B cell (primary cell): ENCODE data around the gene NT5DC2. TPM values are rescaled to one million over a fixed set of nuclear protein-coding genes. Genes with fewer than 3 reads are reported as not detected.
A peak's percentile ranks its signal among the peaks of the same experiment; 100 is the strongest.

Source experiments
- ATAC-seq: fragments of 200-7000 bp; cut with Tn5 transposase; one replicate; pipeline ENCODE4 v1.10.0; 2021; ENCODE audit warnings: low read depth, mild to moderate bottlenecking, moderate number of reproducible peaks, moderate library complexity
- CTCF ChIA-PET: fragments of 350-600 bp; sonication (Branson Sonifier 250); formaldehyde crosslinking; loops from one replicate; lab custom pipeline; 2021; ENCODE audit warnings: antibody characterized with exemption, inconsistent platforms; lab: Charles Lee
- POLR2A ChIA-PET: fragments of 350-600 bp; sonication (Branson Sonifier 250); formaldehyde crosslinking; loops from one replicate; lab custom pipeline; 2021; ENCODE audit warnings: antibody characterized with exemption; lab: Charles Lee
- DNase-seq: peaks from one replicate; pipeline ENCODE4 v3.0.0; 2013
- H2AFZ ChIP-seq: 2 replicates; pipeline ENCODE4 v1.6.1; 2012; ENCODE audit warnings: mild to moderate bottlenecking, low read depth, low read length; ENCODE audit not compliant: insufficient read depth, poor library complexity, severe bottlenecking
- H3K27ac ChIP-seq, 2 donors: 1 replicate in 1 of 2; 2 replicates in 1 of 2; pipeline ENCODE4 v1.5.1; 2012 to 2013; ENCODE audit warnings: low read length in 2 of 2, mild to moderate bottlenecking in 2 of 2, moderate library complexity in 1 of 2
- H3K27me3 ChIP-seq, 4 experiments: fragments of 200-600 bp in 1 of 4; sonication (generic) in 1 of 4; replicated peaks in 1 of 4; 1 replicate in 2 of 4; 2 replicates in 2 of 4; pipeline versions ENCODE4 v1.6.1 to v1.7.0; 2013 to 2016; ENCODE audit warnings: low read length in 3 of 4, mild to moderate bottlenecking in 2 of 4, mixed read lengths in 1 of 4, moderate library complexity in 1 of 4; ENCODE audit not compliant: insufficient read depth in 4 of 4, control insufficient read depth in 3 of 4; ENCODE audit errors: control extremely low read depth in 1 of 4
- H3K36me3 ChIP-seq, 2 experiments: replicated peaks in 1 of 2; 1 replicate in 1 of 2; 2 replicates in 1 of 2; pipeline versions ENCODE4 v1.6.1 to v1.7.1; 2013; ENCODE audit warnings: low read length in 1 of 2; ENCODE audit not compliant: insufficient read depth in 2 of 2, control insufficient read depth in 1 of 2; ENCODE audit errors: control extremely low read depth in 1 of 2, extremely low read depth in 1 of 2
- H3K4me1 ChIP-seq, 2 donors: fragments of 200-600 bp in 1 of 2; sonication (generic) in 1 of 2; 1 replicate in 1 of 2; 2 replicates in 1 of 2; pipeline versions ENCODE4 v1.5.1 to v1.6.1; 2013 to 2017; ENCODE audit warnings: low read length in 2 of 2; ENCODE audit not compliant: control insufficient read depth in 2 of 2, insufficient read depth in 2 of 2
- H3K4me2 ChIP-seq: replicated peaks from 2 replicates; pipeline ENCODE3; 2012; ENCODE audit warnings: mild to moderate bottlenecking, low read depth, low read length; ENCODE audit not compliant: poor library complexity, severe bottlenecking
- H3K4me3 ChIP-seq, 5 experiments: fragments of 200-600 bp in 1 of 5; sonication (generic) in 1 of 5; 1 replicate in 3 of 5; 2 replicates in 2 of 5; pipeline versions ENCODE4 v1.5.1 to v1.7.0; 2011 to 2016; ENCODE audit warnings: low read length in 4 of 5, mild to moderate bottlenecking in 4 of 5, low read depth in 2 of 5, control low read depth in 1 of 5, moderate library complexity in 1 of 5; ENCODE audit not compliant: insufficient read depth in 1 of 5; ENCODE audit errors: control extremely low read depth in 1 of 5, extremely low read depth in 1 of 5
- H3K79me2 ChIP-seq: fragments of 200-600 bp; sonication (generic); one replicate; pipeline ENCODE4 v1.6.0; 2016; ENCODE audit warnings: low read length; ENCODE audit not compliant: control insufficient read depth, insufficient read depth
- H3K9ac ChIP-seq: fragments of 200-600 bp; sonication (generic); 2 replicates; pipeline ENCODE4 v1.6.1; 2017; ENCODE audit warnings: mild to moderate bottlenecking, low read length, moderate library complexity
- H3K9me3 ChIP-seq, 3 donors: one replicate each; pipeline versions ENCODE4 v1.6.1 to v1.7.1; 2013; ENCODE audit warnings: low read length in 2 of 3; ENCODE audit not compliant: control insufficient read depth in 2 of 3, insufficient read depth in 1 of 3; ENCODE audit errors: control extremely low read depth in 1 of 3
- H4K20me1 ChIP-seq: 2 replicates; pipeline ENCODE4 v1.6.0; 2012; ENCODE audit warnings: mild to moderate bottlenecking, low read length; ENCODE audit not compliant: insufficient read depth, control insufficient read depth, poor library complexity, severe bottlenecking
- H3K27ac Mint-ChIP-seq: one replicate; pipeline ENCODE4 v1.8.0; 2021; ENCODE audit warnings: mixed read lengths
- H3K27me3 Mint-ChIP-seq: one replicate; pipeline ENCODE4 v1.8.0; 2021; ENCODE audit warnings: mixed read lengths
- H3K4me1 Mint-ChIP-seq: one replicate; pipeline ENCODE4 v1.8.0; 2021; ENCODE audit warnings: mixed read lengths
- H3K4me3 Mint-ChIP-seq: one replicate; pipeline ENCODE4 v1.8.0; 2021; ENCODE audit warnings: mixed read lengths
- H3K9me3 Mint-ChIP-seq: one replicate; pipeline ENCODE4 v1.8.0; 2022; ENCODE audit warnings: mixed read lengths; ENCODE audit not compliant: insufficient read depth
- EZH2 ChIP-seq: IDR thresholded peaks from 2 replicates; pipeline ENCODE4 v1.6.1; 2012; ENCODE audit warnings: borderline replicate concordance, low read depth, mild to moderate bottlenecking, moderate library complexity, low read length; ENCODE audit not compliant: insufficient read depth, poor library complexity, severe bottlenecking
- WGBS: methylation state at CpG from one replicate; pipeline ENCODE4 v1.1.5; 2013; ENCODE audit warnings: missing lambda C conversion rate; ENCODE audit not compliant: insufficient coverage; 5-methylcytosine and 5-hydroxymethylcytosine counted together
- intact Hi-C: fragments of 100-400 bp; cut with micrococcal nuclease; formaldehyde crosslinking; loops from one replicate; pipeline ENCODE4 v1.10.0; 2022
- polyA plus RNA-seq: library from polyadenylated mRNA; depleted of rRNA; stranded (reverse); fragments of >200 nt; gene quantifications from 2 replicates; pipeline ENCODE4 v1.2.3, GENCODE V29; 2012
- total RNA-seq, 2 donors: library from RNA; stranded (reverse); fragments of 120-200 nt in 1 of 2; gene quantifications; 1 replicate in 1 of 2; 2 replicates in 1 of 2; pipeline versions ENCODE4 v1.2.3 to v1.2.4, GENCODE V29; 2013 to 2022
- TF ChIP-seq, protein P1 (sequence below): fragments of 200-600 bp; IDR thresholded peaks from one replicate; pipeline ENCODE4 v1.8.0; 2022; ENCODE audit warnings: antibody characterized with exemption, mild to moderate bottlenecking

The NT5DC2 gene
- total and polyA plus RNA-seq, 2 donors (not counting 1 experiment from before 2014, with no cell fraction given), result 11.2 to 11.9 TPM

DNA sequence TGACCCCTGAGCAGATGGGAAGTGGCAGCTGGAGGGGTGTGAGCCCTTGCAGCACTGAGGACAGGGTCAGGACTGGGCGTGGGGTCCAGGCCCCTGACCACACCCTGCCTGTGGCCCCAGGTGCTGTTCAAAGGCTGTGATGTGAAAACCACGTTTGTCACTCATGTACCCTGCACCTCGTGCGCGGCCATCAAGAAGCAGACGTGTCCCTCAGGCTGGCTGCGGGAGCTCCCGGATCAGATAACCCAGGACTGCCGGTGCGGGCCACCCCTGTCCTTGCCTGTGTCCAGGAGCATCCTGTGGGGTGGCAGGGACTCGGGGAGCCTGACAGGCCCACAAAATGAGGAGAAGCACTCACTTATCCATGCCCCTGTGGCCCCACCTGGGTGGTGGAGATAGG, 32.6 kb downstream of the NT5DC2 start:
- Mint-ChIP-seq H3K27ac (no peak overlapping the region), H3K4me1 (peaks cover 17% of the 10 kb centered on the region), H3K4me3 (no peak overlapping the region), H3K27me3 (no peaks in the 10 kb centered on the region), H3K9me3 (no peaks in the 10 kb centered on the region)
- H4K20me1 ChIP-seq, result no peaks in the 10 kb centered on the region
- no peaks in the 10 kb centered on the region for H3K36me3 ChIP-seq
- H3K9me3 ChIP-seq, result no peaks in the 10 kb centered on the region
- H3K4me3 ChIP-seq, result no peak overlapping the region
- intact Hi-C loops, result no loop called here
- TF ChIP-seq EZH2, result no peak
- TF ChIP-seq, protein P1, sequence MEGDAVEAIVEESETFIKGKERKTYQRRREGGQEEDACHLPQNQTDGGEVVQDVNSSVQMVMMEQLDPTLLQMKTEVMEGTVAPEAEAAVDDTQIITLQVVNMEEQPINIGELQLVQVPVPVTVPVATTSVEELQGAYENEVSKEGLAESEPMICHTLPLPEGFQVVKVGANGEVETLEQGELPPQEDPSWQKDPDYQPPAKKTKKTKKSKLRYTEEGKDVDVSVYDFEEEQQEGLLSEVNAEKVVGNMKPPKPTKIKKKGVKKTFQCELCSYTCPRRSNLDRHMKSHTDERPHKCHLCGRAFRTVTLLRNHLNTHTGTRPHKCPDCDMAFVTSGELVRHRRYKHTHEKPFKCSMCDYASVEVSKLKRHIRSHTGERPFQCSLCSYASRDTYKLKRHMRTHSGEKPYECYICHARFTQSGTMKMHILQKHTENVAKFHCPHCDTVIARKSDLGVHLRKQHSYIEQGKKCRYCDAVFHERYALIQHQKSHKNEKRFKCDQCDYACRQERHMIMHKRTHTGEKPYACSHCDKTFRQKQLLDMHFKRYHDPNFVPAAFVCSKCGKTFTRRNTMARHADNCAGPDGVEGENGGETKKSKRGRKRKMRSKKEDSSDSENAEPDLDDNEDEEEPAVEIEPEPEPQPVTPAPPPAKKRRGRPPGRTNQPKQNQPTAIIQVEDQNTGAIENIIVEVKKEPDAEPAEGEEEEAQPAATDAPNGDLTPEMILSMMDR, result no peak
- DNase-seq (no peak), ATAC-seq (no peak)
- no peak overlapping the region for H3K9ac ChIP-seq
- POLR2A ChIA-PET, result no interaction called here
- no peaks in the 10 kb centered on the region for H3K79me2 ChIP-seq
- no peak overlapping the region for H2AFZ ChIP-seq
- H3K4me2 ChIP-seq, result no peak overlapping the region
- 81% methylated on average over 8 of the region's 11 CpGs for WGBS
- CTCF ChIA-PET, result no interaction called here
- no peaks in the 10 kb centered on the region for H3K27me3 ChIP-seq
- H3K27ac ChIP-seq, result no peak overlapping the region
- peaks cover 11 to 17% of the 10 kb centered on the region in 2 donors for H3K4me1 ChIP-seq

DNA sequence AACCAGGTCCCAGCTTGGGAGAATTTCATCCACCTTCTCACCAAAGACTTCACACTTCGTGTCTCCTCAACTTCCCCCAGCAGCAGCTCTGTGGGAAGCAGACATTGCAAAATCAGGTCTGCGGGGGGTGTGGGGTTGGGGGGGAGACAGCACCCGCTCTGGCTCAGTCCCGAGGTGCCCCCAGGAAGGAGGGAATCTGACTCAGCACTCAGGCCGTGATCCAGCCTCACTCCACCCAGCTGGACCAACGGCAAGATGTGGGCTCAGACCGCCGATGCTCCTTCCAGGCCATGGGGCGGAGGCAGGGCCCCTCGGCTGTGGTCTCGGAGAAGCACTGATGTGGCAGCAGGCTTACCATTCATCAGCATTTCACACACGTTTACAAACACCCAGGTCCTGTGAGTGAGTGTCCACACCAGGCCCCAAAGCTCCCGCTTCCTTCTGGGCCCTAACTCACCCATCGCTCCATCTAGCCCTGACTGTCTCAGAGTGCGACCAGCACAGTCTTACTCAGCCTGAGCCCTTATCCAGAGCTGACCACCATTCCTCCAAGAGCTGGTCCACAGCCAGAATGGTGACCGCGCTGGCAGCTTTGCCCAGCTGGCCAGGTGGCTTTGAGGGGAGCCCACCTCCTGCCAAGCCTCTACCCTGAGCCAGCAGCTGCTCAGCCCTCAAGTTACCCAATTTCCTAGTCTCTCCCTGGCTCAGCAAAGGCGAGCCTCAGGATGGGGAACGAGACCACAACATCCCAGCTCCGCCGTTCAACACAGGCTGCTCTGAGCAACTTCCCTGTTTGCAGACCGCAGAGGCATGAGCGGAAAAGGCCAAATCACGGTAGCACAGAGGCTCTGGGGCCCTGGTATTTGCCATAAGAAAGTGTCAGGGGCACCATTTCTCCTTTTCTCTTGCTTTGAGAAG, 35.3 kb downstream of the NT5DC2 start:
- Mint-ChIP-seq H3K9me3 (no peaks in the 10 kb centered on the region), H3K27me3 (no peaks in the 10 kb centered on the region), H3K4me1 (peaks cover 17% of the 10 kb centered on the region), H3K27ac (peak overlapping the region; percentile 80), H3K4me3 (no peak overlapping the region)
- WGBS, result 19% methylated on average over 23 of the region's 24 CpGs
- no peaks in the 10 kb centered on the region for H4K20me1 ChIP-seq
- ATAC-seq (peak; percentile 60), DNase-seq (peak; percentile 63)
- TF ChIP-seq, protein P1, result no peak
- no peak for TF ChIP-seq EZH2
- H3K27me3 ChIP-seq, result no peaks in the 10 kb centered on the region
- H3K9ac ChIP-seq, result no peak overlapping the region
- H3K4me2 ChIP-seq, result peak overlapping the region; percentile 55
- ChIA-PET POLR2A (no interaction called here), CTCF (interaction anchor here (1.5 kb wide), 1 partner anchor 27 kb away, joined by 3 read pairs; no protein-coding TSS in a partner anchor)
- peak overlapping the region; percentile 69 for H2AFZ ChIP-seq
- H3K9me3 ChIP-seq, result no peaks in the 10 kb centered on the region
- intact Hi-C loops, result no loop called here
- H3K27ac ChIP-seq, result no peak overlapping the region
- H3K36me3 ChIP-seq, result no peaks in the 10 kb centered on the region
- peaks cover 11 to 17% of the 10 kb centered on the region in 2 donors for H3K4me1 ChIP-seq
- H3K4me3 ChIP-seq, result no peak overlapping the region
- no peaks in the 10 kb centered on the region for H3K79me2 ChIP-seq
